ENCODE results near the gene SMYD3.

DNA sequence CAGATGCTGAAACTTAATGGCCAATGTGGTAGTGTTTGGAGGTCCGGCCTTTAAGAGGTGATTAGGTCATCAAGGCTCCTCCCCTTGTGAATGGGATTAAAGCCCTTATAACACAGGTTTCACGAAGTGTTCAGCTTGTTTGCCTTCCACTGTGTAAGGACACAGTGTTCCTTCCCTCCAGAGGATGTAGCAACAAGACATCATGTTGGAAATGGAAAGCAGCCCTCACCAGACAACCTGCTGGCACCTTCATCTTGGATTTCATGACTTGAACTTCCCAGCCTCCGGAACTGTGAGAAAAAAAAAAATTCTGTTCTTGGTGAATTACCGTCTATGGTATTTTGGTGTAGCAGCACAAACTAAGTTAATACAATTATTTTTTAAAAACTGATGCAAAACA is 738.5 kb downstream of the SMYD3 start:
- TF ChIP-seq, protein P1, sequence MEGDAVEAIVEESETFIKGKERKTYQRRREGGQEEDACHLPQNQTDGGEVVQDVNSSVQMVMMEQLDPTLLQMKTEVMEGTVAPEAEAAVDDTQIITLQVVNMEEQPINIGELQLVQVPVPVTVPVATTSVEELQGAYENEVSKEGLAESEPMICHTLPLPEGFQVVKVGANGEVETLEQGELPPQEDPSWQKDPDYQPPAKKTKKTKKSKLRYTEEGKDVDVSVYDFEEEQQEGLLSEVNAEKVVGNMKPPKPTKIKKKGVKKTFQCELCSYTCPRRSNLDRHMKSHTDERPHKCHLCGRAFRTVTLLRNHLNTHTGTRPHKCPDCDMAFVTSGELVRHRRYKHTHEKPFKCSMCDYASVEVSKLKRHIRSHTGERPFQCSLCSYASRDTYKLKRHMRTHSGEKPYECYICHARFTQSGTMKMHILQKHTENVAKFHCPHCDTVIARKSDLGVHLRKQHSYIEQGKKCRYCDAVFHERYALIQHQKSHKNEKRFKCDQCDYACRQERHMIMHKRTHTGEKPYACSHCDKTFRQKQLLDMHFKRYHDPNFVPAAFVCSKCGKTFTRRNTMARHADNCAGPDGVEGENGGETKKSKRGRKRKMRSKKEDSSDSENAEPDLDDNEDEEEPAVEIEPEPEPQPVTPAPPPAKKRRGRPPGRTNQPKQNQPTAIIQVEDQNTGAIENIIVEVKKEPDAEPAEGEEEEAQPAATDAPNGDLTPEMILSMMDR (conservative IDR thresholded peaks at IDR 0.05) = no peak
- TF ChIP-seq ZFX (IDR thresholded peaks at IDR 0.05) = no peak

Data from C4-2B (cell line).